ENCODE results near the gene PPIL6. TPM values are rescaled to one million over a fixed set of nuclear protein-coding genes. Genes with fewer than 3 reads are reported as not detected.

PPIL6 gene
- total and polyA plus RNA-seq, 2 donors (not counting 1 experiment from before 2014, with no cell fraction given): 0.85 to 1.8 TPM

DNA sequence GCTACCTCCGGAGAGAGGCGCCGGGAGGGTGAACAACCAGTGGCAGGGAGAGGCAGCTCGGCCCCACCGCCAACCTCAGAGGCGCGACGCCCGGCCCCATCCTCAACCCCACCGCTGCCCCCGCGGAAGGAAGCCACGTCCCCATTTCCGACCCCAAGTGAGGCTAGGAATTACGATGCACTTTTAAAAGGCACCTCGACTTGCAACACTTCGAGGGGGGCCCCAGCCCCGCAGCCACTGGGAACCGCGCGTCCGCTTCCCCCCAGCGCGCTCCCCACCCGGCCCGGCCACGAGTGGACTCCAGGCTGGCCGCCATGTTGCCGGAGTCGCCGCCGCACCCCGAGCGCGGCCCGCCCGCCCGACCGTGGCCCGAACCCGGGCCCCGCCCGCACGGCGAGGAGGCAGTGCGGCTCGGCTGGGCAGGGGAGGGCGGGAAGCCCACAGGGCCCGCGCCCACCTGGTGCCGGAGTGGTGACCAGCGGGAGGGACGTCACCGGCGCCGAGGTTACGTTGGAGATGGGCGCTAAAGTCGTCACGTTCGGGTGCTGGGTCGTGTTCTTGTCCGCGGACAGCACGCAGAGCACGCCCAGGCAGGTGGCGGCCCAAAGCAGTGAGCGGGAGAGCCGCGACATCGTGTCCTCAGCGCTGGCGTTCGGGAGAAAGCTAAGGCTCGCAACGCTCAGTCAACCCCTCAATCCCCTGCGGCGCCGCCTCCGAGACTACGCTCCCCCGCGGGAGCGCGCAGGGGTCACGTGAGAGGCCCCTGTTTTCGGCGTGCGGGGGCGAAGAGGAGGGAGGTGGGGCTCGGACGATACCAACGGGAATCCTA is 58.5 kb downstream of the PPIL6 start, which contains the start of gene CD164:
TSS of gene CD164 (minus strand) at position 721 of the 829 bp plus-strand sequence. CDS start at position 632, 89 bp downstream.
- TF ChIP-seq EZH2 (IDR thresholded peaks at IDR 0.05; ENCODE audit: borderline replicate concordance, insufficient read depth, low read depth, low read length, poor library complexity, severe bottlenecking): no peak
- TF ChIP-seq, protein P1, sequence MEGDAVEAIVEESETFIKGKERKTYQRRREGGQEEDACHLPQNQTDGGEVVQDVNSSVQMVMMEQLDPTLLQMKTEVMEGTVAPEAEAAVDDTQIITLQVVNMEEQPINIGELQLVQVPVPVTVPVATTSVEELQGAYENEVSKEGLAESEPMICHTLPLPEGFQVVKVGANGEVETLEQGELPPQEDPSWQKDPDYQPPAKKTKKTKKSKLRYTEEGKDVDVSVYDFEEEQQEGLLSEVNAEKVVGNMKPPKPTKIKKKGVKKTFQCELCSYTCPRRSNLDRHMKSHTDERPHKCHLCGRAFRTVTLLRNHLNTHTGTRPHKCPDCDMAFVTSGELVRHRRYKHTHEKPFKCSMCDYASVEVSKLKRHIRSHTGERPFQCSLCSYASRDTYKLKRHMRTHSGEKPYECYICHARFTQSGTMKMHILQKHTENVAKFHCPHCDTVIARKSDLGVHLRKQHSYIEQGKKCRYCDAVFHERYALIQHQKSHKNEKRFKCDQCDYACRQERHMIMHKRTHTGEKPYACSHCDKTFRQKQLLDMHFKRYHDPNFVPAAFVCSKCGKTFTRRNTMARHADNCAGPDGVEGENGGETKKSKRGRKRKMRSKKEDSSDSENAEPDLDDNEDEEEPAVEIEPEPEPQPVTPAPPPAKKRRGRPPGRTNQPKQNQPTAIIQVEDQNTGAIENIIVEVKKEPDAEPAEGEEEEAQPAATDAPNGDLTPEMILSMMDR (IDR thresholded peaks at IDR 0.05): no peak
- Histone ChIP-seq H2AFZ (ENCODE audit: insufficient read depth, low read depth, low read length, poor library complexity, severe bottlenecking) (peak within 1 kb of the TSS; percentile 86), H3K4me1 (ENCODE audit: control insufficient read depth in 2 of 2, insufficient read depth in 2 of 2, low read length in 2 of 2) (peaks cover 42 to 44% of the 10 kb centered on the region in 2 donors), H3K27me3 (replicated peaks in 1 of 4; ENCODE audit: control extremely low read depth in 1 of 4, control insufficient read depth in 3 of 4, insufficient read depth in 4 of 4, low read length in 3 of 4) (no peaks in the 10 kb centered on the region), H3K9ac (ENCODE audit: low read length) (peak within 1 kb of the TSS; percentile 96), H3K27ac (ENCODE audit: low read length in 2 of 2) (peak within 1 kb of the TSS; percentile 94 to 97), H4K20me1 (ENCODE audit: control insufficient read depth, insufficient read depth, low read length, poor library complexity, severe bottlenecking) (peaks cover 41% of the 10 kb centered on the region), H3K4me2 (replicated peaks; ENCODE audit: low read depth, low read length, poor library complexity, severe bottlenecking) (peak within 1 kb of the TSS; percentile 82), H3K9me3 (ENCODE audit: control extremely low read depth in 1 of 3, control insufficient read depth in 2 of 3, insufficient read depth in 1 of 3, low read length in 2 of 3) (no peaks in the 10 kb centered on the region), H3K79me2 (ENCODE audit: control insufficient read depth, insufficient read depth, low read length) (peaks cover 53% of the 10 kb centered on the region), H3K36me3 (replicated peaks in 1 of 2; ENCODE audit: control extremely low read depth in 1 of 2, control insufficient read depth in 1 of 2, extremely low read depth in 1 of 2, insufficient read depth in 2 of 2, low read length in 1 of 2) (peaks cover 1 to 22% of the 10 kb centered on the region in 2 experiments), H3K4me3 (ENCODE audit: control extremely low read depth in 1 of 5, extremely low read depth in 1 of 5, insufficient read depth in 1 of 5, low read depth in 2 of 5, low read length in 4 of 5) (peak within 1 kb of the TSS; percentile 87 to 99 (median 94))
- intact Hi-C loops (cut with micrococcal nuclease): loop anchor here (1.0 to 5.0 kb wide), 9 partner anchors 265 to 1600 kb away; partner anchors contain the start of genes ARMC2, CEP57L1, RPF2 and SEC63
- peak; percentile 64 for ATAC-seq (ENCODE audit: low read depth)
- Mint-ChIP-seq H3K4me3 (peak within 1 kb of the TSS; percentile 94), H3K9me3 (ENCODE audit: insufficient read depth) (no peaks in the 10 kb centered on the region), H3K4me1 (peaks cover 47% of the 10 kb centered on the region), H3K27ac (peak within 1 kb of the TSS; percentile 100), H3K27me3 (no peaks in the 10 kb centered on the region)
- DNase-seq: no peak
- under 1% methylated on average over 88 of the region's 93 CpGs for WGBS (ENCODE audit: insufficient coverage)
- ChIA-PET POLR2A (interaction anchor here (0.8 to 2.7 kb wide), 12 partner anchors 8 to 1433 kb away, joined by 3 to 34 read pairs (median 5); partner anchors contain the start of genes AK9, CDK19, FIG4 and MICAL1), CTCF (interaction anchor here (1.1 to 7.1 kb wide), 22 partner anchors 8 to 1433 kb away, joined by 3 to 124 read pairs (median 7); partner anchors contain the start of genes AK9, CDK19, CEP57L1 and FIG4)
